ENCODE results near the gene AVPI1. TPM values are rescaled to one million over a fixed set of nuclear protein-coding genes. Genes with fewer than 3 reads are reported as not detected.
"Not testable (repeated sequence)": the region's sequence is repeated elsewhere in the genome, so short reads cannot be mapped to it uniquely, and the experiment has no call there.

AVPI1 gene
- total RNA-seq, 2 experiments from 2014 or later = 10.7 to 11.6 TPM

- no peaks in the 10 kb centered on the region for H3K27me3 ChIP-seq (ENCODE audit: control insufficient read depth in 1 of 2, insufficient read depth in 2 of 2, low read length in 2 of 2)
- POLR2A ChIA-PET = no interaction called here
- intact Hi-C loops (cut with DNase I, micrococcal nuclease) = no loop called here
- no peak overlapping the region for H3K4me3 ChIP-seq (ENCODE audit: low read length)
- Mint-ChIP-seq H3K4me1 (ENCODE audit: low read depth) (peaks cover 13% of the 10 kb centered on the region), H3K4me3 (no peak overlapping the region), H3K27me3 (no peaks in the 10 kb centered on the region), H3K27ac (no peak overlapping the region), H3K9me3 (no peaks in the 10 kb centered on the region), H3K36me3 (ENCODE audit: low read depth) (peaks cover 66% of the 10 kb centered on the region)
- H3K36me3 ChIP-seq (ENCODE audit: insufficient read depth, low read length) = peaks cover 32% of the 10 kb centered on the region
- TF ChIP-seq CTCF (IDR thresholded peaks at IDR 0.05) = no peak
- DNase-seq = no peak
- no peak overlapping the region for H3K27ac ChIP-seq (ENCODE audit: low read depth in 1 of 2, low read length in 2 of 2)
- ATAC-seq (ENCODE audit: poor library complexity) = no peak
- no peaks in the 10 kb centered on the region for H3K9me3 ChIP-seq (ENCODE audit: control insufficient read depth in 1 of 2, insufficient read depth in 1 of 2, low read length in 2 of 2)
- peaks cover 12% of the 10 kb centered on the region for H3K4me1 ChIP-seq (ENCODE audit: insufficient read depth, low read length)
- CTCF ChIA-PET = no interaction called here
Observed at GRCh38 chr10:97651773-97652172, 35.3 kb downstream of the AVPI1 start.

GRCh38 chr10:97650726-97651125 lies 36.3 kb downstream of the AVPI1 start:
- CTCF ChIA-PET = no interaction called here
- TF ChIP-seq CTCF (IDR thresholded peaks at IDR 0.05) = no peak
- H3K27me3 Mint-ChIP-seq = no peaks in the 10 kb centered on the region
- POLR2A ChIA-PET = no interaction called here
- intact Hi-C loops (cut with DNase I, micrococcal nuclease) = no loop called here
- peaks cover 13% of the 10 kb centered on the region for H3K4me1 Mint-ChIP-seq (ENCODE audit: low read depth)
- Histone ChIP-seq H3K27me3 (ENCODE audit: control insufficient read depth in 1 of 2, insufficient read depth in 2 of 2, low read length in 2 of 2) (no peaks in the 10 kb centered on the region), H3K4me3 (ENCODE audit: low read length) (no peak overlapping the region), H3K27ac (ENCODE audit: low read depth in 1 of 2, low read length in 2 of 2) (no peak overlapping the region), H3K36me3 (ENCODE audit: insufficient read depth, low read length) (peaks cover 22% of the 10 kb centered on the region), H3K4me1 (ENCODE audit: insufficient read depth, low read length) (peaks cover 12% of the 10 kb centered on the region), H3K9me3 (ENCODE audit: control insufficient read depth in 1 of 2, insufficient read depth in 1 of 2, low read length in 2 of 2) (no peaks in the 10 kb centered on the region)
- no peak overlapping the region for H3K4me3 Mint-ChIP-seq
- ATAC-seq (ENCODE audit: poor library complexity) = no peak
- H3K9me3 Mint-ChIP-seq = no peaks in the 10 kb centered on the region
- DNase-seq = no peak
- no peak overlapping the region for H3K27ac Mint-ChIP-seq
- peaks cover 59% of the 10 kb centered on the region for H3K36me3 Mint-ChIP-seq (ENCODE audit: low read depth)

- not testable (repeated sequence) for H3K9me3 ChIP-seq (ENCODE audit: control insufficient read depth in 1 of 2, insufficient read depth in 1 of 2, low read length in 2 of 2); DNase-seq; H3K27me3 ChIP-seq (ENCODE audit: control insufficient read depth in 1 of 2, insufficient read depth in 2 of 2, low read length in 2 of 2); H3K9me3 Mint-ChIP-seq; H3K4me3 ChIP-seq (ENCODE audit: low read length); ATAC-seq (ENCODE audit: poor library complexity); H3K27me3 Mint-ChIP-seq; H3K4me3 Mint-ChIP-seq
- peak overlapping the region in 1 of 2 donors; percentile 64 for H3K27ac ChIP-seq (ENCODE audit: low read depth in 1 of 2, low read length in 2 of 2)
- ChIA-PET POLR2A (interaction anchor here (0.6 to 1.4 kb wide), 3 partner anchors 13 to 38 kb away, joined by 3 to 5 read pairs (median 4); partner anchors contain the start of gene AVPI1), CTCF (interaction anchor here (0.9 kb wide), 1 partner anchor 27 kb away, joined by 3 read pairs; no protein-coding TSS in a partner anchor)
- Mint-ChIP-seq H3K4me1 (ENCODE audit: low read depth) (peaks cover 13% of the 10 kb centered on the region), H3K27ac (peak overlapping the region; percentile 53), H3K36me3 (ENCODE audit: low read depth) (peaks cover 60% of the 10 kb centered on the region)
- intact Hi-C loops (cut with DNase I, micrococcal nuclease) = loop anchor here in 1 of 2 experiments (10.0 kb wide), 1 partner anchor 1955 kb away; the partner anchor contains the start of gene TCTN3
- H3K36me3 ChIP-seq (ENCODE audit: insufficient read depth, low read length) = peaks cover 29% of the 10 kb centered on the region
- H3K4me1 ChIP-seq (ENCODE audit: insufficient read depth, low read length) = peaks cover 12% of the 10 kb centered on the region
Observed at GRCh38 chr10:97649405-97649750, 37.7 kb downstream of the AVPI1 start.

Data from CD4-positive, alpha-beta T cell (primary cell).